ENCODE measurements around the gene KBTBD12.

DNA sequence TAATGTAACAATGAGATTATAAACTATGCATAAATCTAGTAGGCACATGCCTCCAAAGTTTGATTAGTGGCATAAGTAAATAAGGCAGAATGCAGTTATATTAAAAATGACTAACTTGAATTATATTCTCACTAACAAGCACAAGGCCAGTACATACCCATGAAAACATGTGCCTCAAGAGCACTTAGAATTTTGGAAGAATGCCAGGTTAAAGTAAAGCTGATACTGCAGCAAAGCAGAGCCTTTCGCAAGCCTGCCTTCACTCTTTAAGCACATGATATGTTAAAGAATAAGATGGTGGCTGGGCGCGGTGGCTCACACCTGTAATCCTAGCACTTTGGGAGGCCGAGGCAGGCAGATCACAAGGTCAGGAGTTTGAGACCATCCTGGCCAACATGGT is 49.0 kb downstream of the KBTBD12 start:
- TF ChIP-seq POLR2A (IDR thresholded peaks at IDR 0.05), result no peak
- TF ChIP-seq, protein P1, sequence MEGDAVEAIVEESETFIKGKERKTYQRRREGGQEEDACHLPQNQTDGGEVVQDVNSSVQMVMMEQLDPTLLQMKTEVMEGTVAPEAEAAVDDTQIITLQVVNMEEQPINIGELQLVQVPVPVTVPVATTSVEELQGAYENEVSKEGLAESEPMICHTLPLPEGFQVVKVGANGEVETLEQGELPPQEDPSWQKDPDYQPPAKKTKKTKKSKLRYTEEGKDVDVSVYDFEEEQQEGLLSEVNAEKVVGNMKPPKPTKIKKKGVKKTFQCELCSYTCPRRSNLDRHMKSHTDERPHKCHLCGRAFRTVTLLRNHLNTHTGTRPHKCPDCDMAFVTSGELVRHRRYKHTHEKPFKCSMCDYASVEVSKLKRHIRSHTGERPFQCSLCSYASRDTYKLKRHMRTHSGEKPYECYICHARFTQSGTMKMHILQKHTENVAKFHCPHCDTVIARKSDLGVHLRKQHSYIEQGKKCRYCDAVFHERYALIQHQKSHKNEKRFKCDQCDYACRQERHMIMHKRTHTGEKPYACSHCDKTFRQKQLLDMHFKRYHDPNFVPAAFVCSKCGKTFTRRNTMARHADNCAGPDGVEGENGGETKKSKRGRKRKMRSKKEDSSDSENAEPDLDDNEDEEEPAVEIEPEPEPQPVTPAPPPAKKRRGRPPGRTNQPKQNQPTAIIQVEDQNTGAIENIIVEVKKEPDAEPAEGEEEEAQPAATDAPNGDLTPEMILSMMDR (IDR thresholded peaks at IDR 0.05), result no peak

Measured in heart left ventricle (tissue), 13 donors.